ENCODE measurements around the gene SLC12A4. TPM values are rescaled to one million over a fixed set of nuclear protein-coding genes. Genes with fewer than 3 reads are reported as not detected.

Gene SLC12A4
- total RNA-seq, 1 donor from 2014 or later: 8.8 TPM

- Histone ChIP-seq H2AFZ (replicated peaks) (no peak overlapping the region), H3K4me1 (no peaks in the 10 kb centered on the region), H3K79me2 (ENCODE audit: low read depth) (no peaks in the 10 kb centered on the region), H3K9ac (no peak overlapping the region), H3K9me3 (ENCODE audit: low read depth) (no peaks in the 10 kb centered on the region), H3K27ac (no peak overlapping the region), H3K36me3 (no peaks in the 10 kb centered on the region), H3K4me2 (no peak overlapping the region), H3K4me3 (no peak overlapping the region), H3K27me3 (no peaks in the 10 kb centered on the region), H3F3A (ENCODE audit: low read depth) (no peaks in the 10 kb centered on the region), H4K20me1 (ENCODE audit: low read depth) (peaks cover 52% of the 10 kb centered on the region)
- Mint-ChIP-seq H3K4me1 (no peaks in the 10 kb centered on the region), H3K9me3 (no peaks in the 10 kb centered on the region), H3K4me3 (no peak overlapping the region), H3K36me3 (peaks cover 7% of the 10 kb centered on the region), H3K27ac (no peak overlapping the region), H3K27me3 (ENCODE audit: insufficient read depth, low read depth) (peaks cover 6% of the 10 kb centered on the region)
- no peak for TF ChIP-seq EZH2 (IDR thresholded peaks at IDR 0.05)
- TF ChIP-seq CTCF (IDR thresholded peaks at IDR 0.05): no peak
- no peak for DNase-seq (ENCODE audit: low spot score)
These were observed 41.1 kb downstream of the SLC12A4 start for GRCh38 chr16:67927131-67927941.

DNA sequence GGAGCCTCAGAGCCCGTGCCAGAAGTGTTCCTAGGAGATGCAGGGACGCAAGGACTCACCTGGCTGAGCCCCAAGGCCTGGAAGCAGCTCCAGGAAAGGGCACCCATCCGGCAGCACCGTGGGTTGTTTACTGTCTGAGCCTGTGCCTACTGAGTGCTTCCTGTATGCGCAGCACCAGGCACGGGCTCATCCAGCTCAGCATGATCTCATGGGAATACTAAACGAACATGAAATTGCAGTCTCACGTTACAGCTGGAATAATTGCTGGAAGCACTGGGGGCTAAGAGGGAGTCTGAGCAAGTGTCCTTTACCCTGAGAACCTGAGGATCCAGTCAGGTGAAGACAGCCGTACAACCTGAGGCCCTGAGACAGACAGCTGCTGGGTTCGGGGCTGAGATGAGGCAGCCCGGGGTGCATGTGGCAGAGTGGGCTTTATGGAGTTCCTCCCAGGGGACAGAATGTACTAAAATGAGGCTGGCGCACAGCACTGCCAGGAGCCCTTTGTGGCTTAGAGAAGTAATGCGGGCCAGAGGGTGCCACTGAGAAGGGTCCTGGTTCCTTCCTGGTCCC is 42.2 kb downstream of the SLC12A4 start:
- H3K27me3 Mint-ChIP-seq (ENCODE audit: insufficient read depth, low read depth): peaks cover 2% of the 10 kb centered on the region
- Histone ChIP-seq H2AFZ (replicated peaks) (no peak overlapping the region), H3K9ac (no peak overlapping the region), H4K20me1 (ENCODE audit: low read depth) (peaks cover 63% of the 10 kb centered on the region), H3K4me2 (no peak overlapping the region), H3K4me3 (no peak overlapping the region), H3K4me1 (no peaks in the 10 kb centered on the region), H3K27ac (no peak overlapping the region), H3F3A (ENCODE audit: low read depth) (no peaks in the 10 kb centered on the region), H3K36me3 (no peaks in the 10 kb centered on the region), H3K9me3 (ENCODE audit: low read depth) (no peaks in the 10 kb centered on the region), H3K79me2 (ENCODE audit: low read depth) (no peaks in the 10 kb centered on the region), H3K27me3 (no peaks in the 10 kb centered on the region)
- TF ChIP-seq EZH2 (IDR thresholded peaks at IDR 0.05) (no peak), EZH2phosphoT487 (IDR thresholded peaks at IDR 0.05) (no peak), CTCF (IDR thresholded peaks at IDR 0.05) (peak; percentile 7)
- no peaks in the 10 kb centered on the region for H3K4me1 Mint-ChIP-seq
- DNase-seq (ENCODE audit: low spot score): no peak
- no peak overlapping the region for H3K27ac Mint-ChIP-seq
- peaks cover 6% of the 10 kb centered on the region for H3K36me3 Mint-ChIP-seq
- no peaks in the 10 kb centered on the region for H3K9me3 Mint-ChIP-seq
- no peak overlapping the region for H3K4me3 Mint-ChIP-seq

- no peak overlapping the region for H3K4me3 ChIP-seq
- H3K36me3 Mint-ChIP-seq: peaks cover 4% of the 10 kb centered on the region
- H3K9me3 ChIP-seq (ENCODE audit: low read depth): no peaks in the 10 kb centered on the region
- no peaks in the 10 kb centered on the region for H3K9me3 Mint-ChIP-seq
- no peak overlapping the region for H3K9ac ChIP-seq
- no peaks in the 10 kb centered on the region for H3K36me3 ChIP-seq
- no peaks in the 10 kb centered on the region for H3K27me3 ChIP-seq
- no peak overlapping the region for H3K27ac ChIP-seq
- DNase-seq (ENCODE audit: low spot score): no peak
- H3K4me3 Mint-ChIP-seq: no peak overlapping the region
- no peaks in the 10 kb centered on the region for H3K4me1 Mint-ChIP-seq
- no peak overlapping the region for H2AFZ ChIP-seq (replicated peaks)
- peaks cover 74% of the 10 kb centered on the region for H4K20me1 ChIP-seq (ENCODE audit: low read depth)
- no peak for TF ChIP-seq EZH2phosphoT487 (IDR thresholded peaks at IDR 0.05)
- TF ChIP-seq EZH2 (IDR thresholded peaks at IDR 0.05): no peak
- no peak overlapping the region for H3K4me2 ChIP-seq
- H3K27me3 Mint-ChIP-seq (ENCODE audit: insufficient read depth, low read depth): no peaks in the 10 kb centered on the region
- no peak overlapping the region for H3K27ac Mint-ChIP-seq
- H3F3A ChIP-seq (ENCODE audit: low read depth): no peaks in the 10 kb centered on the region
- H3K79me2 ChIP-seq (ENCODE audit: low read depth): no peaks in the 10 kb centered on the region
- H3K4me1 ChIP-seq: no peaks in the 10 kb centered on the region
These were observed 44.1 kb downstream of the SLC12A4 start for GRCh38 chr16:67924140-67924906.

All from neural progenitor cell (in vitro differentiated cells).